SHP77 treated with DMSO at 0.1 percent for 48 hours (cell line): ENCODE data around the gene VPS18.

Source experiments
- DNase-seq: peaks from one replicate; lab custom pipeline; 2025; lab: John Stamatoyannopoulos, UW

The VPS18 gene

GRCh38 chr15:40925495-40925862 is 31.2 kb downstream of the VPS18 start:
- no peak for DNase-seq

GRCh38 chr15:40925863-40926658 is 31.8 kb downstream of the VPS18 start:
- DNase-seq: no peak

GRCh38 chr15:40926659-40927494 is 32.6 kb downstream of the VPS18 start:
- no peak for DNase-seq

- no peak for DNase-seq
Observed at GRCh38 chr15:40927495-40927872, 33.2 kb downstream of the VPS18 start.

GRCh38 chr15:40927873-40928806 is 33.9 kb downstream of the VPS18 start:
- no peak for DNase-seq

GRCh38 chr15:40928821-40929659 is 34.8 kb downstream of the VPS18 start, which contains the start of gene DLL4:
Gene DLL4 (plus strand): TSS chr15:40929340. CDS start chr15:40929669, 329 bp downstream.
- peak; percentile 75 for DNase-seq

GRCh38 chr15:40929660-40930429 is 35.6 kb downstream of the VPS18 start:
- DNase-seq: peak; percentile 47

- no peak for DNase-seq
Observed at GRCh38 chr15:40930430-40931299, 36.4 kb downstream of the VPS18 start.

GRCh38 chr15:40931300-40932142 is 37.3 kb downstream of the VPS18 start:
- DNase-seq: no peak

GRCh38 chr15:40932156-40932555 is 37.9 kb downstream of the VPS18 start:
- DNase-seq: peak; percentile 54

GRCh38 chr15:40932649-40933516 is 38.6 kb downstream of the VPS18 start:
- no peak for DNase-seq

- DNase-seq: no peak
Observed at GRCh38 chr15:40933517-40933902, 39.3 kb downstream of the VPS18 start.

GRCh38 chr15:40934457-40934856 is 40.2 kb downstream of the VPS18 start:
- DNase-seq: no peak

GRCh38 chr15:40936234-40936708 is 42.0 kb downstream of the VPS18 start:
- no peak for DNase-seq

- DNase-seq: no peak
Observed at GRCh38 chr15:40936709-40937666, 42.7 kb downstream of the VPS18 start.
